GM12875 (cell line): ENCODE results near the gene ABTB1.
"Not testable (repeated sequence)": the region's sequence is repeated elsewhere in the genome, so short reads cannot be mapped to it uniquely, and the experiment has no call there.

ENCODE experiments used
- H3K4me3 ChIP-seq: one replicate; pipeline ENCODE4 v1.5.1; 2011; ENCODE audit warnings: low read depth, low read length, control low read depth
- CTCF ChIP-seq: IDR thresholded peaks from 2 replicates; pipeline ENCODE4 v1.5.1; 2011; ENCODE audit warnings: low read depth, mild to moderate bottlenecking, control low read depth, inconsistent platforms, low read length, moderate library complexity, borderline replicate concordance; ENCODE audit not compliant: insufficient read depth

ABTB1 gene

GRCh38 chr3:127677541-127678314 lies 5.0 kb downstream of the ABTB1 start:
- TF ChIP-seq CTCF = no peak
- H3K4me3 ChIP-seq = no peak overlapping the region

- TF ChIP-seq CTCF = no peak
- no peak overlapping the region for H3K4me3 ChIP-seq
These were observed 5.5 kb downstream of the ABTB1 start for GRCh38 chr3:127678315-127678599.

- no peak for TF ChIP-seq CTCF
- no peak overlapping the region for H3K4me3 ChIP-seq
These were observed 6.1 kb downstream of the ABTB1 start for GRCh38 chr3:127678611-127679533.

GRCh38 chr3:127679534-127680145 lies 6.9 kb downstream of the ABTB1 start:
- TF ChIP-seq CTCF = peak; percentile 37; the same call in 1 of the 2 replicates
- no peak overlapping the region for H3K4me3 ChIP-seq

- H3K4me3 ChIP-seq = no peak overlapping the region
- no peak for TF ChIP-seq CTCF
These were observed 7.5 kb downstream of the ABTB1 start for GRCh38 chr3:127680146-127680661.

GRCh38 chr3:127680798-127681221 lies 8.1 kb downstream of the ABTB1 start:
- TF ChIP-seq CTCF = no peak
- no peak overlapping the region for H3K4me3 ChIP-seq

GRCh38 chr3:127682175-127682554 lies 9.4 kb downstream of the ABTB1 start:
- H3K4me3 ChIP-seq = not testable (repeated sequence)
